Measurements from ENCODE around the gene STAG1.

GRCh38 chr3:136788154-136788553, 36.0 kb upstream of the STAG1 start:
- TF ChIP-seq KDM5A (IDR thresholded peaks at IDR 0.05; ENCODE audit: borderline replicate concordance, low read length) (no peak), CTCF (CRISPR knock-in tag; IDR thresholded peaks at IDR 0.05) (no peak), CHD2 (IDR thresholded peaks at IDR 0.05; ENCODE audit: low read depth, low read length) (no peak), ETV6 (CRISPR knock-in tag; conservative IDR thresholded peaks at IDR 0.05) (no peak), USF2 (IDR thresholded peaks at IDR 0.05; ENCODE audit: low read depth, low read length) (no peak), USF2 (CRISPR knock-in tag; IDR thresholded peaks at IDR 0.05; ENCODE audit: borderline replicate concordance) (no peak), POLR2A (IDR thresholded peaks at IDR 0.05; ENCODE audit: insufficient read depth in 1 of 2, low read depth in 2 of 2, low read length in 2 of 2) (no peak), ARNT2 (CRISPR knock-in tag; IDR thresholded peaks at IDR 0.05; ENCODE audit: low read depth) (no peak), ZNF660 (CRISPR knock-in tag; IDR thresholded peaks at IDR 0.05; ENCODE audit: borderline replicate concordance, low read depth) (no peak)

All from HepG2 (cell line).